Measurements from ENCODE around the gene TGFA.

DNA sequence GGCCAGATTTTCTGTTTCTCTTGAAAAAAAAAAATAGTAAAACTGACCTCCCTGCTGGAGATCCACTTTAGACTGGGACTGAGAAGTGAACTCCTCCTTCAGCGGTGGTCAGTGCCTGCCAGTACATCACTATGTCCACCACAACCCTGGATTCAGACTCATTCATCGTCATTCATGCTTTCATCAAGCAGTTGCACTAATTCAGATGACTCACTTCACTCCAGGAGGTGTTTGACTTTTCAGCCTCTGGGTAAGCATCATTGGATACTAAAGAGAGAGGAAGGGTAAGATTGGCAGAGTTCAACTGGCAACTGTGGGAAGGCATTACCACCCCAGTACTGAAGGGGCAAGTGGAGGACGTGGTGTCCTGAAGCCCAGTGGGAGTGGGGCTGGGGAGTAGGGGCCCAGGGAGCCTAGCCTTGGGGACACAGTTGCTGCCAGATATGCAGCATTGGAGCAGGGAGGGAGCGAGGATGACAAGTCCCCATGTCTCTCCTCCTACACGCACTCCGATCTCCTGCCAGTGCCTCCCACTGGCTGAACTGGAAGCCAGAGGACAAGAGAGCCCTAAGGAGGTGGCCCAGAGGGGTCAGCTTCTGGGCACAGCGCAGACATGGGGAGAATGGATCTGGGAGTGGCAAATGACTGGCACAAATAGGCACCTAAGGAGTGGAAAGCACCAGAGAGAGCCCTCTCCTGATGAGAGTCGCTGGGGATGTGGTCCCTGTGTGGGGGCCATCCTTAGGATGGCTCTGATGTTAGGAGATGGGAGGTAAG is 111.1 kb downstream of the TGFA start:
- TF ChIP-seq EP300 (IDR thresholded peaks at IDR 0.05) (no peak), POLR2A (IDR thresholded peaks at IDR 0.05) (no peak)
- TF ChIP-seq, protein P1, sequence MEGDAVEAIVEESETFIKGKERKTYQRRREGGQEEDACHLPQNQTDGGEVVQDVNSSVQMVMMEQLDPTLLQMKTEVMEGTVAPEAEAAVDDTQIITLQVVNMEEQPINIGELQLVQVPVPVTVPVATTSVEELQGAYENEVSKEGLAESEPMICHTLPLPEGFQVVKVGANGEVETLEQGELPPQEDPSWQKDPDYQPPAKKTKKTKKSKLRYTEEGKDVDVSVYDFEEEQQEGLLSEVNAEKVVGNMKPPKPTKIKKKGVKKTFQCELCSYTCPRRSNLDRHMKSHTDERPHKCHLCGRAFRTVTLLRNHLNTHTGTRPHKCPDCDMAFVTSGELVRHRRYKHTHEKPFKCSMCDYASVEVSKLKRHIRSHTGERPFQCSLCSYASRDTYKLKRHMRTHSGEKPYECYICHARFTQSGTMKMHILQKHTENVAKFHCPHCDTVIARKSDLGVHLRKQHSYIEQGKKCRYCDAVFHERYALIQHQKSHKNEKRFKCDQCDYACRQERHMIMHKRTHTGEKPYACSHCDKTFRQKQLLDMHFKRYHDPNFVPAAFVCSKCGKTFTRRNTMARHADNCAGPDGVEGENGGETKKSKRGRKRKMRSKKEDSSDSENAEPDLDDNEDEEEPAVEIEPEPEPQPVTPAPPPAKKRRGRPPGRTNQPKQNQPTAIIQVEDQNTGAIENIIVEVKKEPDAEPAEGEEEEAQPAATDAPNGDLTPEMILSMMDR (IDR thresholded peaks at IDR 0.05) = no peak
